ENCODE data around the gene OTUD7B.

DNA sequence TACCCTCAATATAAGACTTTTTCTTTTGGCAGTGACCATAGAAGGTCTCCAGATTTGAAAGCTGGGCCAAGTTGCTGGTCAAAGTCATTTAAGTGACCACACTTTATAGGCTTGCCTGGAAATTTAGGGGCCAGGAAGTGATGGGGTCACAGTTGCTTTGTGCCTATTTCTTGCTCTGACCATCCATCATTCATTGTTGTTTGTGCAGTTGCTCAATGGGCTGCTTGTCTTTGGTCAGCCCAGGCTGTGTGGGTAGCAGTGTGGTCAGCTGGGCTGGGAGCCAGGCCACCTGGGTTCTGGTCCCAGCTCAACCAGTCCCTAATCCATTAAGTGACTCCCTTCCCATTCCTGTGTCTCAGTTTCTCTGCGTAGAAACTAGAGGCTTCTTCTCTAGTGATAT, 2.1 kb upstream of the OTUD7B start:
- TF ChIP-seq, protein P1, sequence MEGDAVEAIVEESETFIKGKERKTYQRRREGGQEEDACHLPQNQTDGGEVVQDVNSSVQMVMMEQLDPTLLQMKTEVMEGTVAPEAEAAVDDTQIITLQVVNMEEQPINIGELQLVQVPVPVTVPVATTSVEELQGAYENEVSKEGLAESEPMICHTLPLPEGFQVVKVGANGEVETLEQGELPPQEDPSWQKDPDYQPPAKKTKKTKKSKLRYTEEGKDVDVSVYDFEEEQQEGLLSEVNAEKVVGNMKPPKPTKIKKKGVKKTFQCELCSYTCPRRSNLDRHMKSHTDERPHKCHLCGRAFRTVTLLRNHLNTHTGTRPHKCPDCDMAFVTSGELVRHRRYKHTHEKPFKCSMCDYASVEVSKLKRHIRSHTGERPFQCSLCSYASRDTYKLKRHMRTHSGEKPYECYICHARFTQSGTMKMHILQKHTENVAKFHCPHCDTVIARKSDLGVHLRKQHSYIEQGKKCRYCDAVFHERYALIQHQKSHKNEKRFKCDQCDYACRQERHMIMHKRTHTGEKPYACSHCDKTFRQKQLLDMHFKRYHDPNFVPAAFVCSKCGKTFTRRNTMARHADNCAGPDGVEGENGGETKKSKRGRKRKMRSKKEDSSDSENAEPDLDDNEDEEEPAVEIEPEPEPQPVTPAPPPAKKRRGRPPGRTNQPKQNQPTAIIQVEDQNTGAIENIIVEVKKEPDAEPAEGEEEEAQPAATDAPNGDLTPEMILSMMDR (IDR thresholded peaks at IDR 0.05): no peak
- TF ChIP-seq POLR2A (IDR thresholded peaks at IDR 0.05): no peak

All from adrenal gland (tissue), 5 donors.